Caco-2 (cell line): ENCODE measurements around the gene EMILIN2. TPM values are rescaled to one million over a fixed set of nuclear protein-coding genes. Genes with fewer than 3 reads are reported as not detected.

Source experiments
- BruUV-seq: library from RNA; stranded (reverse); fragments of 400-500 nt; replicated peaks from 2 replicates; lab custom pipeline; 2021; lab: Mats Ljungman, UMichigan
- CTCF ChIA-PET: fragments of 300-600 bp; sonication (Branson Sonifier 250); formaldehyde crosslinking; loops from one replicate; lab custom pipeline; 2022; ENCODE audit warnings: antibody characterized with exemption; lab: Charles Lee
- POLR2A ChIA-PET: fragments of 300-600 bp; sonication (Branson Sonifier 250); formaldehyde crosslinking; loops from one replicate; lab custom pipeline; 2022; ENCODE audit warnings: antibody characterized with exemption; lab: Charles Lee
- DNase-seq, 2 experiments: peaks; one replicate each; pipeline versions ENCODE4 v3.0.0 to v3.0.0-alpha.2; 2020 to 2022
- H3K27me3 ChIP-seq: replicated peaks from 2 replicates; pipeline ENCODE4 v1.6.0; 2011; ENCODE audit warnings: low read length; ENCODE audit not compliant: control insufficient read depth, insufficient read depth
- H3K36me3 ChIP-seq: 2 replicates; pipeline ENCODE4 v1.5.1; 2011; ENCODE audit warnings: low read length; ENCODE audit not compliant: control insufficient read depth, insufficient read depth
- H3K4me1 ChIP-seq: fragments of 250-450 bp; sonication (Bioruptor Pico); 2 replicates; pipeline ENCODE4 v1.5.1; 2020; ENCODE audit warnings: mild to moderate bottlenecking
- H3K4me3 ChIP-seq: 2 replicates; pipeline ENCODE4 v1.5.1; 2011; ENCODE audit warnings: low read depth, mild to moderate bottlenecking, control low read depth, low read length
- H3K9me3 ChIP-seq: fragments of 250-450 bp; sonication (Bioruptor Pico); 2 replicates; pipeline ENCODE4 v1.5.1; 2020; ENCODE audit warnings: mild to moderate bottlenecking, moderate library complexity
- H3K27ac Mint-ChIP-seq: one replicate; pipeline ENCODE4 v1.8.0; 2022; ENCODE audit warnings: mixed read lengths; ENCODE audit not compliant: unreplicated experiment
- H3K27me3 Mint-ChIP-seq: one replicate; pipeline ENCODE4 v1.8.0; 2022; ENCODE audit warnings: mixed read lengths; ENCODE audit not compliant: insufficient read depth, unreplicated experiment
- H3K36me3 Mint-ChIP-seq: one replicate; pipeline ENCODE4 v1.8.0; 2022; ENCODE audit warnings: mild to moderate bottlenecking, mixed read lengths; ENCODE audit not compliant: insufficient read depth, unreplicated experiment
- H3K4me1 Mint-ChIP-seq: one replicate; pipeline ENCODE4 v1.8.0; 2022; ENCODE audit warnings: low read depth, mixed read lengths; ENCODE audit not compliant: unreplicated experiment
- H3K4me3 Mint-ChIP-seq: one replicate; pipeline ENCODE4 v1.8.0; 2022; ENCODE audit warnings: mild to moderate bottlenecking, moderate library complexity, mixed read lengths; ENCODE audit not compliant: unreplicated experiment
- H3K9me3 Mint-ChIP-seq: one replicate; pipeline ENCODE4 v1.8.0; 2022; ENCODE audit warnings: mixed read lengths; ENCODE audit not compliant: unreplicated experiment
- CTCF ChIP-seq, 2 experiments: fragments of 200-600 bp in 1 of 2; IDR thresholded peaks; 1 replicate in 1 of 2; 2 replicates in 1 of 2; pipeline versions ENCODE4 v1.5.1 to v1.8.0; 2011 to 2022; ENCODE audit warnings: antibody characterized with exemption in 1 of 2, control low read depth in 1 of 2, inconsistent platforms in 1 of 2, low read depth in 1 of 2, low read length in 1 of 2, mild to moderate bottlenecking in 1 of 2, moderate library complexity in 1 of 2; ENCODE audit not compliant: insufficient read depth in 1 of 2, severe bottlenecking in 1 of 2, unreplicated experiment in 1 of 2
- intact Hi-C: fragments of 100-400 bp; cut with micrococcal nuclease; formaldehyde crosslinking; loops from one replicate; pipeline ENCODE4 v1.10.0; 2022; ENCODE audit not compliant: unreplicated experiment
- total RNA-seq: library from RNA; stranded (reverse); gene quantifications from 2 replicates; pipeline ENCODE4 v1.2.3, GENCODE V29; 2022

EMILIN2 gene
- total RNA-seq, 1 experiment from 2014 or later = 53.4 TPM

GRCh38 chr18:2898186-2898640 is 51.4 kb downstream of the EMILIN2 start:
- no peak overlapping the region for H3K27ac Mint-ChIP-seq

GRCh38 chr18:2900684-2901422 is 54.0 kb downstream of the EMILIN2 start:
- BruUV-seq = no TSS peak
- no peaks in the 10 kb centered on the region for H3K36me3 ChIP-seq
- intact Hi-C loops = no loop called here
- H3K4me1 Mint-ChIP-seq = no peaks in the 10 kb centered on the region
- no peaks in the 10 kb centered on the region for H3K27me3 Mint-ChIP-seq
- no peak for TF ChIP-seq CTCF (IDR thresholded peaks at IDR 0.05; ENCODE audit: insufficient read depth in 1 of 2, low read depth in 1 of 2, low read length in 1 of 2, severe bottlenecking in 1 of 2, unreplicated experiment in 1 of 2)
- no peaks in the 10 kb centered on the region for H3K36me3 Mint-ChIP-seq
- H3K4me1 ChIP-seq = no peaks in the 10 kb centered on the region; the same call in 1 of the 2 replicates
- no peak overlapping the region for H3K27ac Mint-ChIP-seq
- H3K9me3 ChIP-seq = no peaks in the 10 kb centered on the region
- H3K4me3 Mint-ChIP-seq = no peak overlapping the region
- H3K27me3 ChIP-seq = no peaks in the 10 kb centered on the region
- H3K9me3 Mint-ChIP-seq = no peaks in the 10 kb centered on the region
- ChIA-PET CTCF (no interaction called here), POLR2A (no interaction called here)
- no peak overlapping the region for H3K4me3 ChIP-seq
- DNase-seq = no peak

More at GRCh38 chr18:2898186-2898640, 51.4 kb downstream of the EMILIN2 start:
- CTCF ChIA-PET = no interaction called here
- intact Hi-C loops = no loop called here
- no peak for TF ChIP-seq CTCF (IDR thresholded peaks at IDR 0.05; ENCODE audit: insufficient read depth in 1 of 2, low read depth in 1 of 2, low read length in 1 of 2, severe bottlenecking in 1 of 2, unreplicated experiment in 1 of 2)
- Mint-ChIP-seq H3K4me3 (no peak overlapping the region), H3K27me3 (no peaks in the 10 kb centered on the region), H3K9me3 (peaks cover 9% of the 10 kb centered on the region), H3K4me1 (peaks cover 10% of the 10 kb centered on the region), H3K36me3 (peaks cover 15% of the 10 kb centered on the region)
- Histone ChIP-seq H3K27me3 (no peaks in the 10 kb centered on the region), H3K36me3 (no peaks in the 10 kb centered on the region), H3K4me3 (no peak overlapping the region), H3K4me1 (peaks cover 24% of the 10 kb centered on the region), H3K9me3 (peaks cover 5% of the 10 kb centered on the region; the same call in 1 of the 2 replicates)
- POLR2A ChIA-PET = no interaction called here
- BruUV-seq = no TSS peak
- no peak for DNase-seq

GRCh38 chr18:2901423-2901985 is 54.7 kb downstream of the EMILIN2 start:
- no peak for DNase-seq
- no peak for TF ChIP-seq CTCF (IDR thresholded peaks at IDR 0.05; ENCODE audit: insufficient read depth in 1 of 2, low read depth in 1 of 2, low read length in 1 of 2, severe bottlenecking in 1 of 2, unreplicated experiment in 1 of 2)
- Histone ChIP-seq H3K4me1 (no peaks in the 10 kb centered on the region; the same call in 1 of the 2 replicates), H3K4me3 (no peak overlapping the region), H3K36me3 (no peaks in the 10 kb centered on the region), H3K27me3 (no peaks in the 10 kb centered on the region), H3K9me3 (no peaks in the 10 kb centered on the region)
- POLR2A ChIA-PET = no interaction called here
- CTCF ChIA-PET = no interaction called here
- Mint-ChIP-seq H3K4me3 (no peak overlapping the region), H3K27me3 (no peaks in the 10 kb centered on the region), H3K36me3 (no peaks in the 10 kb centered on the region), H3K9me3 (no peaks in the 10 kb centered on the region), H3K4me1 (no peaks in the 10 kb centered on the region), H3K27ac (no peak overlapping the region)
- intact Hi-C loops = no loop called here
- no TSS peak for BruUV-seq
